KBM-7 (cell line): ENCODE measurements around the gene MFAP4.

ENCODE experiments used
- DNase-seq: peaks from one replicate; pipeline ENCODE4 v3.0.0-alpha.2; 2015
- in situ Hi-C: fragments of 300-500 bp; cut with MboI; formaldehyde crosslinking; loops from 2 replicates; pipeline ENCODE4 v1.14.3; 2020; ENCODE audit warnings: low sequenced_read_pairs, low pct_unique_long_range_greater_than_20kb, mixed read lengths

The MFAP4 gene

DNA sequence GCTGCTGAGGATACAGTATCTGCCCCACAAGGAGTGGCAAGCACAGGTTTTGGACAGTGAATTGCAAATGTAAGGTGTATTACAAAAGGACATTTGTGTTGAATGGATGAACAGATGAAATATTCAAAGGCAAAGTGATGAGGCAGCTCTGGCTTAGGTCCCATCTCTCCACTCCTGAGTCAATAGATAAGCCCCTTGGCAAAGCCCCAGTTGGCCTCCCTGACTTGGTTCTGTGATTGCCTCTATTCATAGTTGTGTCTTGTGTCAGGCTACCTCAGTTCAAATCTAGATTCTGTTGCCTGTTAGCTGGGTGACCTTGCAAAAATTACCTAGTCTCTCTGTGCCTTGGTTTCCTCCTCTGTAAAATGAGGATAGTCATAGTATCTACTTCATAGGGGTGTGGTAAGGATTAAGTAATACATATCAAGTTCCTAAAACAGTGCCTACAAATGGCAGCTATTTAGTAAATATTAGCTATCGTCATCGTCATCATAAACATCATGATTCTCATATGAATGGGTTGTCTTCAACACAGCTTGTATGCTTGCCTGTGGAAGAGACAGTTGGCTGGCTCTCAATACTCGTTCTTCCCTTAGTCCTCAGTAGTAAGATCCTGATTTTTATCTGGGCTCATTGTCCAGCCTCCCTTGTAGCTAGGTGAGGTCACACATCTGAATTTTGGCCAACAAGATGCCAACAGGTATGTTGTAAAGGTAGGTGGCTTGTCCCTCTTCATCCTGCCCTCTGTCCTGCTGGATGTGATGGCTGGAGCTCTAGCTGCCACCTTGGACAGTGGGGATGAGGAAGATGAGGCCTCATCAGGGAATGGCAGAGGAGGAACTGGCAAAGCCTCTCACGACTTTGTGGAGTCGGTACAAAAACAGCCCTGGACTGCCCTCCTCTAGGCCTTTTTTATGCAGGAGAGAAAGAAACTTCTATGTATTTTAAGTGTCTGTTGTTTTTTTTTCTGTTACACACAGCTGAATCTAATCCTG lies 2.1 kb upstream of the MFAP4 start:
- no peak for DNase-seq

DNA sequence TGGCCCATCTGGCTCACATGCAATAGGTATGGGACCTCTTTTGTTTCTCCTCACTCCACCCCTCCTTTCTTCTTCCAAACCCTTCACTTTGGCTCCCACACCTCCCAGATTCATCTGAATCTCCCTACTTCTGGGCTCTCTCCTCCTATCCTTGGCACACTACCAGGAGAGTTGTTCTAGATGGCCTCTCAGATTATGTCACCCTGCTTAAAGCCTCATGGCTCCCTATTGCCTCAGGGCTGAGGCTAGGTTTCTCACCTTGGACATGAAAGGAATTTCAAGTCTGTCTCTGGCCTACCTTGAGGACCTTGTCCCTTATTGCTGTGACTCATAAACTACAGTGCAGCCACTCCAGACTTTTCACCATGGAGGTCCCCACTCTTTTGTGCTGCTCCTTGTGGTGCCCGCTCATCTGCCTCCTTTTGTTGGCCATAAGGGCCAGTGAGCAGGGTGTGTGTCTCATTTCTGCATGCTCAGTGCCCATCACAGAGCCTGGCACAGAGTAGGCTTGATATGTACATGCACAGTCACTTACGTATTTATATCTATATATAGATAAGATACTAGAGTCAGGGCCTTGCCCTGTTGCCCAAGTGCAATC lies 1.0 kb upstream of the MFAP4 start:
- no peak for DNase-seq

More for the DNA sequence above, 2.1 kb upstream of the MFAP4 start:
- in situ Hi-C loops, result no loop called here

DNA sequence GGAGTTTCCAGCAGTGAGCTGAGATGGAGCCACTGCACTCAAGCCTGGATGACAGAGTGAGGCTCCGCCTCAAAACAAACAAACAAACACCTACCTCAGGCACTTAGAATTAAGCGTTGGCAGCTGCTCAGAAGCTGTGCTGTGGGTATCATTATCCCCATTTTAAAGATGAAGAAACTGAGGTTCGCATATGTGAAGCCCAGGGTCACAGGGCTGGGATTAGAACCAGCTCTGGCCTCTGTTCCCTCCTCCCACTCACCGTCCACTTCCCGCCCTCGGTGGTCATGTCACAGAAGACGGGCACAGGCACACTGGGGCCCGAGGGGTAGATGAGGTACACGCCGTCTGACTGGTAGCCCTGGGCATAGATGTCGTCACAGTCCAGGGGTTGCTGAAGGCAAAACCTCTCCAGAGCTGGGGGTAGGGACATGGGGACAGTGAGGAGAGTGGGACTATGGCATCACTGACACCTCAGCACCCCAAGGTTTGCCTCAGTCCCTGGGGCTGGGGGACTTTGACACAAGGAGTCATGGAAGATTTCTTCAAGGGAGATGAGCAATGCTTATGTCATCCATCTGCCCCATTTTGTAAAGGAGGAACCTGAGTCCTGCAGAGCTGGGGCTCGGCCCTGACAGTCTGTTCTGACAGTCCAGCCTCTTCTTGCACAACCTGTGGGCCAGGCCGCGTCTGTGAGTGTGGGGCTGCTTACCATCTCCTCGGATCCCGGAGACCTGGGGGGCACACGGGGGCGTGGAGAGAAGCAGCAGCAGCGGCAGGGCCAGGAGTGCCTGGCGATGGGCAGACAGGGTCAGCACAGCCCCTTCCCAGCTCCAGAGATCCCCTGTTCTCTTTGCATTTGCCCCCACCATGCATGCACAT lies 700 bp downstream of the MFAP4 start:
- in situ Hi-C loops, result no loop called here
- DNase-seq, result no peak

More for the DNA sequence above, 1.0 kb upstream of the MFAP4 start:
- in situ Hi-C loops, result no loop called here

DNA sequence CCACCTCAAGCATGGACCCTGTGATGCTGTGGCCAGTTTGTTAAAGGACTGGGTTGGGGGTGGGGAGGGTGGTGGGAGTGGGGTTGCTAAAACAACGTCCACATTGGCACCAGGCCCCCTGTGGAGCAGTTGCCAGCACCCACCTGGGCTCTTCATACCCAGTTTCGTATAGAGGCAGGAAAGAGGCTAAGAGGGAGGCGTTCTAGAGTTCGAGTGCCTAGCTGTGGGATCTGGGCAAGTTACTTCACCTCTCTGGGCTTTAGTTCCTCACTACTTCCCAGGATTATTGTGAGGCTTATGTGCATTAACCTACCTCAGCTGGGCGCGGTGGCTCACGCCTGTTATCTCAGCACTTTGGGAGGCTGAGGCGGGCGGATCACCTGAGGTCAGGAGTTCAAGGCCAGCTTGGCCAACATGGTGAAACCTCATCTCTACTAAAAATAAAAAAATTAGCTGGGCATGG lies 1.4 kb downstream of the MFAP4 start:
- DNase-seq, result no peak
- in situ Hi-C loops, result no loop called here

DNA sequence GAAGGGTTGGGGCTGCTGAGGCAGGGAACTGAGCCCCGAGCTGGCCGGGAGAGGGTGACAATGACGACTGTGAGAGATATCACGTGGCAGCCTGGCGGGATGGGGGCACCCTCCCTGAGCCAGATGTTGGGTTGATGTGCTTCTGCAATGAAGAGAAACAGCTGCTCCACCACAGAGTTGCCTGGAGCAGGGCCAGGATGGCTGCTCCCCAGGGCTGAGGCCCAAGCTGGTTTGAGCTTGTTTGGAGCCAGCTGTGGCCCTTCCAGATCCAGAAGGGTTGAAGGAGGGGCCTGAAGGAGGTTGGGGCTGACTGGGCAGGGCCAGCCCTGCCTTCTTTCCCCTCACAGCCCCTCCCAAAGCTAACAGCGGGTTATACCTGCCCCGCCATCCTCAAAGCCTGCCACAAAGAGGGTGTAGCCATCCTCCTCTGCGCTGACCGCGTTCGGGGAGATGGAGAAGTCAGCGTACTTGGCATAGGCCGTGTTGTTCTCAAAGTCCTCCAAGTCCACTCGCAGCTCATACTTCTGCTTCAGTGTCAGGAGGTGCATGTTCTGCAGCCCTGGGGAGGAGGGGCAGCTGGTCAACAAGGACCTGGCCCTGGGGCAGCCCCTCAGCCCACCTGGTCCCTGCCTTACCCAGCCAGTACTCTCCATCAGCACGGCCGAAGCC lies 2.1 kb downstream of the MFAP4 start:
- peak; percentile 55 for DNase-seq
- in situ Hi-C loops, result no loop called here

DNA sequence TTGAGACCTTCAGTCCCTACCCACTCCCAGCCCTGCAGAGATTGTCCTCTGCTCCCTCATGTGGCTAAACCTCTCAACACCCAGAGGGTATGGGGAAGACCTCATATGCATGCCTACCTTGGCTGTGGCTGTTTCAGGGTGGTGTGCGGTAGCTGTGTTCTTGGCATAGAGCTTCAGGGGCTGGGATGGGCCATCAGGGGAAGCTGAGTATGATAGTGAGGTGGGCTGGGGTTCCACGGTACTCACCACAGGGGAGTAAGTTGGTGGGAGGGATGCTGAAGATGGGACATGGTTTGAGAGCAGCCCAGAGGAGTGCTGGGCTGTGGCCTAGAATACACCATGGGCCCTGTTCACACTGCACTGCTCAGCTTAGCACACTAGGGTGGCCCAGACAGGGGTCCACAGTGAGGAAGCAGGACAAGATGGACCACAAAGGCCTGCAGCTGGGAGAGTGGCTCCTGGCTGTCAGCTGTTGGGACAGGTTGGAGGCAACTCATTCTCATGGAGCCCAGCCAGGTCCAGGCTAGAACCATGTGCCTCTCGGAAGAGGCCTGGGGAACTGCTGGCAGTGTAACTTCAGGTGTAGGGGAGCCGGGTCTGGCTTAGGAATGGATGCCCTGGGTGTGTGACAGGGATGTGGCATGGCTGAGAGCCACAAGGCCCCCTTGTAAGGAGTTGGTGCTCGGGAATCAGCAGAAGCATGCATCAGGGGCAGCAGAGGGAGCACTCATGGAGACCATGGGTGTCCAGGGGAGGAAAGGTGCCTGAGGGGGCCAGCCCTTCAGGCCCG lies 3.1 kb downstream of the MFAP4 start:
- in situ Hi-C loops, result no loop called here
- no peak for DNase-seq

DNA sequence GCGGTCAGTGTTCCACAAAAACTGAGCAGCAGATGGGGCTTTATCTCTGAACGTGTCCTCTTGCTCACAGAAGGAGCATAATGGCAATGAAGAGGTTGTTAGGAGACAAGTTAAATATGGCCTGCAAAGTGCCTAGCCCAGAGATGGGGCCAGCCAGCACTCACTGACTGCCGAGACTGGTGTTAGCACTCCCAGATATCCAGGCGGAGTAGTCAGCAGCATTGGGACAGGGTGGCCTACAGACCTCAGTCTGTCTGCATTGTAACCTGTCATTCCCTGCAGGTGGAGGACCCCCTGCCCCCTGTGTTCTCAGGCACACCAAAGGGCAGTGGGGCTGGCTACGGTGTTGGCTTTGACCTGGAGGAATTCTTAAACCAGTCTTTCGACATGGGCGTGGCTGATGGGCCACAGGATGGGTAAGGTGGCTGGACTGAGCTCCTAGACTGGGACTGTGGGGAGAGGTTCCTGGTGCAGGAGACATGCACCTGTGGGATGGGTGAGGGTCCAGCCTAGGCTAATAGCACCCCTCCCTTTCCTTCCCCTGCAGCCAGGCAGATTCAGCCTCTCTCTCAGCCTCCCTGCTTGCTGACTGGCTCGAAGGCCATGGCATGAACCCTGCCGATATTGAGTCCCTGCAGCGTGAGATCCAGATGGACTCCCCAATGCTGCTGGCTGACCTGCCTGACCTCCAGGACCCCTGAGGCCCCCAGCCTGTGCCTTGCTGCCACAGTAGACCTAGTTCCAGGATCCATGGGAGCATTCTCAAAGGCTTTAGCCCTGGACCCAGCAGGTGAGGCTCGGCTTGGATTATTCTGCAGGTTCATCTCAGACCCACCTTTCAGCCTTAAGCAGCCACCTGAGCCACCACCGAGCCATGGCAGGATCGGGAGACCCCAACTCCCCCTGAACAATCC lies 4.2 kb downstream of the MFAP4 start:
- no peak for DNase-seq
- in situ Hi-C loops, result no loop called here

DNA sequence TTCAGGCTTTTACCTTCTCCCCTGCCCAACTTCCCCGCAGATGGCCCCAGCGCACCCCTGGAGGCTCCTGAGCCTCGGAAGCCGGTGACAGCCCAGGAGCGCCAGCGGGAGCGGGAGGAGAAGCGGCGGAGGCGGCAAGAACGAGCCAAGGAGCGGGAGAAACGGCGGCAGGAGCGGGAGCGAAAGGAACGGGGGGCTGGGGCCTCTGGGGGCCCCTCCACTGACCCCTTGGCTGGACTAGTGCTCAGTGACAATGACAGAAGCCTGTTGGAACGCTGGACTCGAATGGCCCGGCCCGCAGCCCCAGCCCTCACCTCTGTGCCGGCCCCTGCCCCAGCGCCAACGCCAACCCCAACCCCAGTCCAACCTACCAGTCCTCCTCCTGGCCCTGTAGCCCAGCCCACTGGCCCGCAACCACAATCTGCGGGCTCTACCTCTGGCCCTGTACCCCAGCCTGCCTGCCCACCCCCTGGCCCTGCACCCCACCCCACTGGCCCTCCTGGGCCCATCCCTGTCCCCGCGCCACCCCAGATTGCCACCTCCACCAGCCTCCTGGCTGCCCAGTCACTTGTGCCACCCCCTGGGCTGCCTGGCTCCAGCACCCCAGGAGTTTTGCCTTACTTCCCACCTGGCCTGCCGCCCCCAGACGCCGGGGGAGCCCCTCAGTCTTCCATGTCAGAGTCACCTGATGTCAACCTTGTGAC lies 5.1 kb downstream of the MFAP4 start:
- DNase-seq, result no peak
- in situ Hi-C loops, result no loop called here

DNA sequence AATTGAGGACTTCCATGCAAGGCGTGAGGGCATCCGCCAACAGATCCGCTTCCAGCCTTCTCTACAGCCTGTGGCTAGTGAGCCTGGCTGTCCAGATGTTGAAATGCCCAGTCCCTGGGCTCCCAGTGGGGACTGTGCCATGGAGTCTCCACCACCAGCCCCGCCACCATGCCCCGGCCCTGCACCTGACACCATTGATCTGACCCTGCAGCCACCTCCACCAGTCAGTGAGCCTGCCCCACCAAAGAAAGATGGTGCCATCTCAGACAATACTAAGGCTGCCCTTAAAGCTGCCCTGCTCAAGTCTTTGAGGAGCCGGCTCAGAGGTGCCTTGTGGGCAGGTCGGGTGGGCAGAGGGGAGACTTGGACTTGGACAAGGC lies 5.6 kb downstream of the MFAP4 start:
- in situ Hi-C loops, result no loop called here
- DNase-seq, result no peak

DNA sequence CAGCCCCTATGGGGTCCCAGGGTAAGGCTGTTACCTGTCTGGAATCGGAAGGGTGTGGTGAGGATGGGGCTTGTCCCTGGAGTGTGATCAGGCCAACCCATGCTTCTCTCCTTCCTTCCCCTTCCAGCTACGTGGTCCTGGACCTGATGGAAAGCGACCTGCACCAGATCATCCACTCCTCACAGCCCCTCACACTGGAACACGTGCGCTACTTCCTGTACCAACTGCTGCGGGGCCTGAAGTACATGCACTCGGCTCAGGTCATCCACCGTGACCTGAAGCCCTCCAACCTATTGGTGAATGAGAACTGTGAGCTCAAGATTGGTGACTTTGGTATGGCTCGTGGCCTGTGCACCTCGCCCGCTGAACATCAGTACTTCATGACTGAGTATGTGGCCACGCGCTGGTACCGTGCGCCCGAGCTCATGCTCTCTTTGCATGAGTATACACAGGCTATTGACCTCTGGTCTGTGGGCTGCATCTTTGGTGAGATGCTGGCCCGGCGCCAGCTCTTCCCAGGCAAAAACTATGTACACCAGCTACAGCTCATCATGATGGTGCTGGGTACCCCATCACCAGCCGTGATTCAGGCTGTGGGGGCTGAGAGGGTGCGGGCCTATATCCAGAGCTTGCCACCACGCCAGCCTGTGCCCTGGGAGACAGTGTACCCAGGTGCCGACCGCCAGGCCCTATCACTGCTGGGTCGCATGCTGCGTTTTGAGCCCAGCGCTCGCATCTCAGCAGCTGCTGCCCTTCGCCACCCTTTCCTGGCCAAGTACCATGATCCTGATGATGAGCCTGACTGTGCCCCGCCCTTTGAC lies 6.3 kb downstream of the MFAP4 start:
- no peak for DNase-seq
- in situ Hi-C loops, result no loop called here

DNA sequence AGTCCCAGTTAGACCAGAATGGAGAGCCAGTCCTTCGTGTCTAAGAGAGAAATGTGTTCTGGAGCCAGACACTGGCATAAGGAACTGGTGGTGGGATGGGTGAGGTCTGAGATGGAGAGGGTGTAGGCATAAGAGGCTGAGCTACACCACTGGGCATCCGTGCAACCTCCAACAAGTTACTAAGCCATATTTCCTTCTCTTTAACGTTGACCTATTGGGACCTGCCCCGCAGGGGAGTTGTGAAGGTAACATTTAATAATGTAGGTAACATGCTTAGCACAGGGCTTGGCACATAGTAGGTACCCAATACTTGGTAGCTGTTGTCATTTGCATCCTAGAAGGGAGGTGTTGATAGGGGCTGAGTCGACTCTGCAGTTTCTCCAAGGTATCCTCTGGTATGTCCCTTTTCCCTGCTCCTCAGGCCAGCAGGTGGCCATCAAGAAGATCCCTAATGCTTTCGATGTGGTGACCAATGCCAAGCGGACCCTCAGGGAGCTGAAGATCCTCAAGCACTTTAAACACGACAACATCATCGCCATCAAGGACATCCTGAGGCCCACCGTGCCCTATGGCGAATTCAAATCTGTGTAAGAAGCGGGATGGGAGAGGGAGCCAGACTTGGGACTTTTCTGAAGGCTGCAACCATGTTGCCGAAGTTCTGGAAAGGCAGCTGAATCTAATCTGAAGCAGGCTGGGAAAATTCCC lies 7.5 kb downstream of the MFAP4 start:
- in situ Hi-C loops, result no loop called here

DNA sequence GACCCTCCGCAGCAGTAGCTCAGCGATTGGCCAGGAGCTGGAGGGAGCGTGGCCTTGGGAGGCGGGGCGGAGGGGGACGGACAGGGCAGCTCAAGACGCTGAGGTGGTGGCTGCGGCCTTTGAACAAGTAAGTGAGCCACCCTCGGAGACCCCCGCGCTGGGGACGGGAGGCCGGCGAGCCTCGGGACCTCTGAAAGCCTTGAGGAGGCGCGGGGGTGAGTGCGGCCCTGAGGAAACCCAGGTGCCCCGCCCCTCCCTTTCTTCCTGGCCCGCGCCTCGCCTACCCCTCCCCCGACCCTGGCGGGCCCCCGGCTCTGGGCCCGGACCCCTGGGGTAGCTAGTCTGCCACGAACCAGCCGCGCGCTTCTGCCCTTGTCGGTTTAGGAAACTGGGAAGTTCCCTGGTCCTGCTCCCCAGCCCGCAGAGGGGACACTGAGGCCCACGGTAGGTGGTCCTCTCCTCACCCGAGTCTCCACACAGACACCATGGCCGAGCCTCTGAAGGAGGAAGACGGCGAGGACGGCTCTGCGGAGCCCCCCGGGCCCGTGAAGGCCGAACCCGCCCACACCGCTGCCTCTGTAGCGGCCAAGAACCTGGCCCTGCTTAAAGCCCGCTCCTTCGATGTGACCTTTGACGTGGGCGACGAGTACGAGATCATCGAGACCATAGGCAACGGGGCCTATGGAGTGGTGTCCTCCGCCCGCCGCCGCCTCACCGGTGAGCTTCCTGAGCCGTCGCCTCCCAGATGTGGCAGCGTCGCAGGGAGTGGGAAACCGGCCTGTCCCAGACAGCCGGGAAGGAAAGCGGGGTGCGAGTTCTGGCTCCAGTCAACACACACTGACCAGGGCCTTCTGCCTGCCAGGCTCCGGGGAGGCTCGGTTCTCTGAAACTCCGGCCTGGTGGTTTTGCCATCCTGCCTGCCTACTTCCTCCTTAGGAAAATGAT lies 8.3 kb downstream of the MFAP4 start, which contains the start of gene MAPK7:
Gene MAPK7, plus strand, starts transcription at position 83 of the 945 bp plus-strand sequence. Its CDS starts 403 bp downstream, at position 486.
- in situ Hi-C loops, result no loop called here
- no peak for DNase-seq

More for the DNA sequence above, 7.5 kb downstream of the MFAP4 start:
- no peak for DNase-seq

DNA sequence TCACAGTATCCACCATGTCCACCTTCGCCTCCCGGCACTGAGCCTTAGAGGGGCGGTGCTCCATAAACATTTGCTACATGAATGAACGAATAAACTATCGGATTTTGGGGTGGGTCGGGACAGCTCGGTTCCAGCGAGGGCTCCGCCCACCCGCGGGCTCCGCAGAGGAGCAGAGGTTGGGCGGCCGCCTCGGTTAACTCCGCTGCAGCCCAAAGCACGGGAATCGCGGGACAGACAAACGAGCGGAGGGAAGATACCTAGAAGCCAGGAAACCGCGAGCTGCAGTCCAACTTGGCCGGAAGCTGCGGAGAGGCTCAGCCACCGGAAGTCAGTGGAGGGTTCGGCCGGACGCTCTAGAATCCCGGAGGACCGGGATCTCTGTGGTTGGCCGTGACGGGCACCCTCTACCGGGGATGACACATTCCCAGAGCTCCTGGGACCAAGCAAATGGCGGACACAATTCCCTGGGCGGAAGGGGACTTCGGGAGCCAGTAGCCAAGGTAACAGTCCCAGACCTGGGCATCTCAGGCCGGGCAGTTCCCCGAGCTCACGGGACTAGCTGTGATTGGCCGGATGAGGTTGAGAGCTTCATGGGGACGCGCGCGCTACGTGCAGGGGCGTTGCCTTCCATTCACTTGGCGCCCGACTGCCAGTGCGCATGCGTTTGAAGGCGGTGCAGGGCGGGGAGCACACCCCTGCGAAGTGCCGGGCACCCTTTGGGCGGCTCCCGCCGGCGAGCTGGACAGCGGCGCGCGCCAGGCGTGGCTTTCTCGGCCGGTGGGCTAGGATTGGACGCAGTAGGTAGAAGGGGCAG lies 9.2 kb downstream of the MFAP4 start:
- in situ Hi-C loops, result no loop called here
- peak; percentile 99 for DNase-seq
